Neural cell (in vitro differentiated cells): ENCODE data around the gene CDH12. TPM values are rescaled to one million over a fixed set of nuclear protein-coding genes. Genes with fewer than 3 reads are reported as not detected.

ENCODE experiments used
- H2AFZ ChIP-seq: fragments of 200-600, 300-800 bp; sonication (generic), shearing (Covaris generic); 2 replicates; pipeline ENCODE4 v1.6.0; 2014; ENCODE audit warnings: low read depth, mild to moderate bottlenecking, antibody characterized with exemption, low read length, moderate library complexity
- H3F3A ChIP-seq: fragments of 200-600 bp; shearing (Covaris generic); 2 replicates; pipeline ENCODE4 v1.6.1; 2016; ENCODE audit warnings: mild to moderate bottlenecking, moderate library complexity, mixed read lengths, antibody characterized with exemption, low read length; ENCODE audit not compliant: insufficient read depth, poor library complexity, severe bottlenecking
- H3K27ac ChIP-seq: fragments of 200-600, 300-800 bp; sonication (generic), shearing (Covaris generic); 2 replicates; pipeline ENCODE4 v1.5.1; 2014; ENCODE audit warnings: mild to moderate bottlenecking, low read length, moderate library complexity
- H3K27me3 ChIP-seq: fragments of 300-800, 200-600 bp; sonication (generic), shearing (Covaris generic); 2 replicates; pipeline ENCODE4 v1.6.0; 2014; ENCODE audit warnings: mild to moderate bottlenecking, low read depth, low read length, moderate library complexity; ENCODE audit not compliant: insufficient read depth
- H3K36me3 ChIP-seq: fragments of 300-800, 200-600 bp; sonication (generic), shearing (Covaris generic); 2 replicates; pipeline ENCODE4 v1.5.1; 2014; ENCODE audit warnings: mild to moderate bottlenecking, antibody characterized with exemption, low read length, moderate library complexity; ENCODE audit not compliant: insufficient read depth
- H3K4me2 ChIP-seq: fragments of 300-800, 200-600 bp; sonication (generic), shearing (Covaris generic); 2 replicates; pipeline ENCODE4 v1.6.0; 2014; ENCODE audit warnings: mild to moderate bottlenecking, low read length
- H3K4me3 ChIP-seq: fragments of 300-800, 200-600 bp; sonication (generic), shearing (Covaris generic); 2 replicates; pipeline ENCODE4 v1.5.1; 2014; ENCODE audit warnings: mild to moderate bottlenecking, low read length, moderate library complexity
- H3K79me2 ChIP-seq: fragments of 200-600 bp; shearing (Covaris generic); replicated peaks from 2 replicates; pipeline ENCODE4 v1.6.0; 2014; ENCODE audit warnings: mild to moderate bottlenecking, low read length, moderate library complexity; ENCODE audit not compliant: insufficient read depth
- H3K9ac ChIP-seq: fragments of 300-800, 200-600 bp; sonication (generic), shearing (Covaris generic); 2 replicates; pipeline ENCODE4 v1.6.1; 2016; ENCODE audit warnings: mild to moderate bottlenecking, low read length, mixed read lengths
- H3K9me2 ChIP-seq: fragments of 200-600 bp; shearing (Covaris generic); 2 replicates; pipeline ENCODE4 v1.6.1; 2016; ENCODE audit warnings: mild to moderate bottlenecking, low read length, mixed read lengths; ENCODE audit not compliant: insufficient read depth
- H3K9me3 ChIP-seq: fragments of 200-600, 300-800 bp; sonication (generic), shearing (Covaris generic); 2 replicates; pipeline ENCODE4 v1.6.1; 2016; ENCODE audit warnings: mild to moderate bottlenecking, mixed run types, low read length, moderate library complexity, mixed read lengths
- H4K20me1 ChIP-seq: fragments of 200-600 bp; shearing (Covaris generic); 2 replicates; pipeline ENCODE4 v1.6.1; 2016; ENCODE audit warnings: mild to moderate bottlenecking, mixed run types; ENCODE audit not compliant: insufficient read depth
- CTCF ChIP-seq: fragments of 450-650 bp; IDR thresholded peaks from 2 replicates; pipeline ENCODE4 v1.5.1; 2014; ENCODE audit warnings: antibody characterized with exemption, mild to moderate bottlenecking, moderate library complexity; ENCODE audit not compliant: poor library complexity, severe bottlenecking
- EP300 ChIP-seq: fragments of 450-650 bp; conservative IDR thresholded peaks from 2 replicates; pipeline ENCODE4 v1.6.1; 2014; ENCODE audit warnings: antibody characterized with exemption, mild to moderate bottlenecking, moderate library complexity; ENCODE audit not compliant: poor library complexity, severe bottlenecking
- EZH2 ChIP-seq: fragments of 200-600, 300-800 bp; shearing (Covaris generic), sonication (generic); IDR thresholded peaks from 2 replicates; pipeline ENCODE4 v1.6.1; 2014; ENCODE audit warnings: antibody characterized with exemption, low read length, borderline replicate concordance, mild to moderate bottlenecking; ENCODE audit not compliant: insufficient read depth, poor library complexity, severe bottlenecking
- MXI1 ChIP-seq: fragments of 450-650 bp; conservative IDR thresholded peaks from 2 replicates; pipeline ENCODE4 v1.6.1; 2014; ENCODE audit warnings: antibody characterized with exemption, mild to moderate bottlenecking; ENCODE audit not compliant: poor library complexity, severe bottlenecking
- POLR2AphosphoS5 ChIP-seq: IDR thresholded peaks from 2 replicates; pipeline ENCODE4 v1.6.1; 2012
- RAD21 ChIP-seq: fragments of 450-650 bp; conservative IDR thresholded peaks from 2 replicates; pipeline ENCODE4 v1.6.1; 2014; ENCODE audit warnings: antibody characterized with exemption, mild to moderate bottlenecking, moderate library complexity
- REST ChIP-seq: IDR thresholded peaks from 2 replicates; pipeline ENCODE4 v1.6.1; 2012; ENCODE audit warnings: borderline replicate concordance
- SMC3 ChIP-seq: fragments of 450-650 bp; conservative IDR thresholded peaks from 2 replicates; pipeline ENCODE4 v1.6.1; 2014; ENCODE audit warnings: antibody characterized with exemption, mild to moderate bottlenecking, moderate library complexity; ENCODE audit not compliant: poor library complexity
- TAF1 ChIP-seq: IDR thresholded peaks from 2 replicates; pipeline ENCODE4 v1.6.1; 2012; ENCODE audit warnings: low read depth
- polyA plus RNA-seq: library from polyadenylated mRNA; depleted of rRNA; stranded (reverse); fragments of >200 nt; gene quantifications from 2 replicates; pipeline ENCODE4 v1.2.3, GENCODE V29; 2014

CDH12 gene
- polyA plus RNA-seq, 1 donor from 2014 or later = 2.1 TPM

- no peak overlapping the region for H3K4me2 ChIP-seq
- H3K9ac ChIP-seq = no peak overlapping the region
- peaks cover 5% of the 10 kb centered on the region for H3F3A ChIP-seq
- H3K9me3 ChIP-seq = no peaks in the 10 kb centered on the region
- no peak for TF ChIP-seq REST
- no peak for TF ChIP-seq MXI1
- no peak for TF ChIP-seq EP300
- TF ChIP-seq SMC3 = no peak
- TF ChIP-seq RAD21 = no peak
- no peak for TF ChIP-seq TAF1
- TF ChIP-seq CTCF = no peak
- no peak for TF ChIP-seq POLR2AphosphoS5
- TF ChIP-seq EZH2 = no peak
- H3K79me2 ChIP-seq = no peaks in the 10 kb centered on the region
- H4K20me1 ChIP-seq = no peaks in the 10 kb centered on the region
- H3K27ac ChIP-seq = no peak overlapping the region
- H3K27me3 ChIP-seq = peaks cover 5% of the 10 kb centered on the region
- no peaks in the 10 kb centered on the region for H3K9me2 ChIP-seq
- no peak overlapping the region for H2AFZ ChIP-seq
- H3K36me3 ChIP-seq = no peaks in the 10 kb centered on the region
- no peak overlapping the region for H3K4me3 ChIP-seq
Measured at GRCh38 chr5:22855824-22856223, 2.7 kb upstream of the CDH12 start.

GRCh38 chr5:22850981-22851380, 2.2 kb downstream of the CDH12 start:
- Histone ChIP-seq H3K4me2 (no peak overlapping the region), H4K20me1 (no peaks in the 10 kb centered on the region), H3K79me2 (no peaks in the 10 kb centered on the region), H3K9ac (no peak overlapping the region), H3K9me3 (no peaks in the 10 kb centered on the region), H3K36me3 (no peaks in the 10 kb centered on the region), H3K27me3 (peaks cover 5% of the 10 kb centered on the region), H3K27ac (no peak overlapping the region), H2AFZ (no peak overlapping the region), H3F3A (peaks cover 5% of the 10 kb centered on the region), H3K9me2 (no peaks in the 10 kb centered on the region), H3K4me3 (peak overlapping the region; percentile 73)
- TF ChIP-seq RAD21 (no peak), EP300 (no peak), TAF1 (no peak), MXI1 (no peak), POLR2AphosphoS5 (no peak), CTCF (no peak)
